SH-SY5Y (cell line): ENCODE results near the gene SCAI.

Experiments used
- GATA2 ChIP-seq: IDR thresholded peaks from 2 replicates; pipeline ENCODE4 v1.6.1; 2011; ENCODE audit warnings: mild to moderate bottlenecking, low read depth, low read length
- GATA3 ChIP-seq: IDR thresholded peaks from 2 replicates; pipeline ENCODE4 v1.6.1; 2011; ENCODE audit warnings: low read depth, mild to moderate bottlenecking, low read length, moderate library complexity

- TF ChIP-seq GATA3 (no peak), GATA2 (no peak)
Observed at GRCh38 chr9:124940894-124941678, 202.2 kb downstream of the SCAI start, which contains the start of gene GOLGA1.
